GM12878 (cell line): ENCODE results near the gene RPGRIP1. TPM values are rescaled to one million over a fixed set of nuclear protein-coding genes. Genes with fewer than 3 reads are reported as not detected.

ENCODE experiments used
- ATAC-seq: fragments of 200-7000 bp; cut with Tn5 transposase; 3 replicates; pipeline ENCODE4 v1.9.1; 2020; ENCODE audit warnings: mild to moderate bottlenecking, moderate library complexity
- BruUV-seq: library from RNA; stranded (reverse); fragments of 400-500 nt; replicated peaks from 2 replicates; lab custom pipeline; 2021; lab: Mats Ljungman, UMichigan
- CTCF ChIA-PET: fragments of 300-600 bp; sonication (Branson Sonifier 250); formaldehyde crosslinking; extraction: SDS; loops from one replicate; lab custom pipeline; 2021; ENCODE audit warnings: inconsistent platforms; lab: Yijun Ruan, JAX
- POLR2A ChIA-PET: fragments of 350-600 bp; formaldehyde crosslinking; extraction: SDS; loops from one replicate; lab custom pipeline; 2021; ENCODE audit warnings: inconsistent platforms; lab: Charles Lee
- RAD21 ChIA-PET: fragments of 300-600 bp; sonication (Branson Sonifier 250); formaldehyde crosslinking; loops from one replicate; lab custom pipeline; 2023; ENCODE audit warnings: antibody characterized with exemption; ENCODE audit not compliant: unreplicated experiment; lab: Charles Lee
- SMC1A ChIA-PET: fragments of 300-600 bp; sonication (Branson Sonifier 250); formaldehyde crosslinking; loops from one replicate; lab custom pipeline; 2023; ENCODE audit not compliant: unreplicated experiment, uncharacterized antibody; lab: Charles Lee
- DNase-seq: peaks from one replicate; pipeline ENCODE4 v3.0.0-alpha.2; 2011; ENCODE audit warnings: low read depth, low spot score
- FAIRE-seq: peaks from 3 replicates; lab custom pipeline; 2011; peaks lifted over from hg19 to GRCh38; lab: Jason Lieb, UNC
- H2AFZ ChIP-seq: 2 replicates; pipeline ENCODE4 v1.6.0; 2011; ENCODE audit warnings: low read depth, low read length, control low read depth; ENCODE audit not compliant: control insufficient read depth
- H3K27ac ChIP-seq: 2 replicates; pipeline ENCODE4 v1.5.1; 2011; ENCODE audit warnings: control low read depth; ENCODE audit not compliant: control insufficient read depth, insufficient read depth
- H3K27me3 ChIP-seq, 2 experiments: replicated peaks in 1 of 2; 2 replicates each; pipeline versions ENCODE4 v1.6.0 to v1.6.1; 2011; ENCODE audit warnings: low read length in 1 of 2; ENCODE audit not compliant: control insufficient read depth in 2 of 2, insufficient read depth in 2 of 2
- H3K36me3 ChIP-seq, 2 experiments: 2 replicates each; pipeline ENCODE4 v1.5.1; 2011; ENCODE audit warnings: low read length in 1 of 2; ENCODE audit not compliant: control insufficient read depth in 2 of 2, insufficient read depth in 2 of 2
- H3K4me1 ChIP-seq: 2 replicates; pipeline ENCODE4 v1.6.1; 2011; ENCODE audit warnings: mild to moderate bottlenecking, low read length, moderate library complexity, mixed read lengths; ENCODE audit not compliant: control insufficient read depth, insufficient read depth
- H3K4me2 ChIP-seq: 2 replicates; pipeline ENCODE4 v1.6.0; 2011; ENCODE audit warnings: control low read depth; ENCODE audit not compliant: control insufficient read depth, insufficient read depth
- H3K4me3 ChIP-seq: fragments of 200-600 bp; sonication (generic); 2 replicates; pipeline ENCODE4 v1.5.1; 2016
- H3K79me2 ChIP-seq: 2 replicates; pipeline ENCODE4 v1.6.0; 2011; ENCODE audit warnings: low read length; ENCODE audit not compliant: control insufficient read depth, insufficient read depth
- H3K9ac ChIP-seq: 2 replicates; pipeline ENCODE4 v1.8.0; 2011; ENCODE audit warnings: low read length, control low read depth, mixed read lengths; ENCODE audit not compliant: control insufficient read depth, insufficient read depth
- H3K9me3 ChIP-seq: replicated peaks from 3 replicates; pipeline ENCODE4 v1.5.1; 2011; ENCODE audit warnings: mild to moderate bottlenecking, low read length; ENCODE audit not compliant: control insufficient read depth, insufficient read depth
- H4K20me1 ChIP-seq: 2 replicates; pipeline ENCODE4 v1.6.0; 2011; ENCODE audit not compliant: control insufficient read depth, insufficient read depth
- CEBPZ ChIP-seq: fragments of 150-350 bp; IDR thresholded peaks from 2 replicates; pipeline ENCODE4 v1.6.1; 2016; ENCODE audit warnings: low read depth, low read length
- ELK1 ChIP-seq: IDR thresholded peaks from 2 replicates; pipeline ENCODE4 v1.6.1; 2012; ENCODE audit warnings: low read depth, low read length, improper control_type of control experiment
- HDAC6 ChIP-seq: fragments of 200-600 bp; sonication (generic); IDR thresholded peaks from one replicate; pipeline ENCODE4 v1.8.0; 2017; ENCODE audit warnings: antibody characterized with exemption; ENCODE audit not compliant: unreplicated experiment
- MLLT1 ChIP-seq: fragments of 450-650 bp; IDR thresholded peaks from 2 replicates; pipeline ENCODE4 v1.6.1; 2016; ENCODE audit warnings: mild to moderate bottlenecking
- MXI1 ChIP-seq: fragments of 150-350 bp; IDR thresholded peaks from 2 replicates; pipeline ENCODE4 v1.6.1; 2011; ENCODE audit warnings: low read depth, mild to moderate bottlenecking, inconsistent platforms, low read length, improper control_type of control experiment
- MYB ChIP-seq: fragments of 150-350 bp; IDR thresholded peaks from 2 replicates; pipeline ENCODE4 v1.6.1; 2014; ENCODE audit warnings: mild to moderate bottlenecking, low read depth, low read length, borderline replicate concordance
- NKRF ChIP-seq: fragments of 450-650 bp; conservative IDR thresholded peaks from 2 replicates; pipeline ENCODE4 v1.6.1; 2017; ENCODE audit warnings: mild to moderate bottlenecking, moderate library complexity
- PML ChIP-seq: IDR thresholded peaks from 2 replicates; pipeline ENCODE4 v1.6.1; 2012; ENCODE audit warnings: low read length, inconsistent platforms
- RBBP5 ChIP-seq: fragments of 200-600 bp; sonication (generic); conservative IDR thresholded peaks from 2 replicates; pipeline ENCODE4 v1.6.1; 2016
- RELB ChIP-seq: fragments of 450-650 bp; IDR thresholded peaks from 2 replicates; pipeline ENCODE4 v1.6.1; 2017; ENCODE audit warnings: low read depth, mild to moderate bottlenecking, moderate library complexity
- YY1 ChIP-seq: IDR thresholded peaks from 2 replicates; pipeline ENCODE4 v1.6.1; 2011; ENCODE audit warnings: low read depth, mild to moderate bottlenecking, low read length
- ZNF274 ChIP-seq: IDR thresholded peaks from one replicate; pipeline ENCODE4 v1.8.0; 2011; ENCODE audit not compliant: insufficient read length, insufficient read depth
- WGBS: methylation state at CpG from one replicate; pipeline ENCODE4 v1.1.6; 2016; ENCODE audit warnings: low lambda C conversion rate; ENCODE audit not compliant: insufficient replicate concordance, insufficient coverage; ENCODE audit errors: missing lambda C conversion rate; 5-methylcytosine and 5-hydroxymethylcytosine counted together
- in situ Hi-C: fragments of 300-500 bp; cut with MboI; formaldehyde crosslinking; loops from 9 replicates; pipeline ENCODE4 v1.14.3; 2018; ENCODE audit warnings: mixed read lengths
- intact Hi-C: fragments of 100-400 bp; cut with micrococcal nuclease; formaldehyde crosslinking; loops from one replicate; pipeline ENCODE4 v1.14.2; 2022; ENCODE audit not compliant: unreplicated experiment
- polyA plus RNA-seq, 11 experiments: library from polyadenylated mRNA; depleted of rRNA in 4 of 11; unstranded in 6 of 11; stranded (reverse) in 5 of 11; fragments of >200 nt; fragmentation: Nextera tagmentation in 4 of 11; fragmentation: Illumina TruSeq in 1 of 11; extraction: Ambion mirVana in 4 of 11; extraction: Trizol in 1 of 11; gene quantifications; 1 replicate in 1 of 11; 2 replicates in 10 of 11; pipeline versions ENCODE4 v1.2.1 to v1.2.3, GENCODE V29; 2011 to 2016; ENCODE audit warnings: inconsistent platforms in 2 of 11, missing spikeins in 2 of 11, low read depth in 1 of 11
- total RNA-seq, 4 experiments: library from RNA; depleted of rRNA in 3 of 4; stranded (reverse); fragments of >200 nt in 3 of 4; fragmentation: Illumina TruSeq in 1 of 4; extraction: Trizol in 1 of 4; gene quantifications; 2 replicates each; pipeline versions ENCODE4 v1.2.1 to v1.2.3, GENCODE V29; 2013 to 2021

Gene RPGRIP1
- total and polyA plus RNA-seq, 10 of the 15 experiments (the other 5 are each of a cell fraction or from before 2014, with no cell fraction given): 0.07 to 1.1 (median 0.30) TPM; not detected in 1

- Histone ChIP-seq H3K27me3 (no peaks in the 10 kb centered on the region), H4K20me1 (peaks cover 13% of the 10 kb centered on the region), H3K36me3 (peaks cover 2 to 19% of the 10 kb centered on the region in 2 experiments; a peak in 3 of 4 replicates), H3K4me3 (peak overlapping the region; percentile 98), H2AFZ (no peak overlapping the region), H3K27ac (peak overlapping the region; percentile 100), H3K9ac (peak overlapping the region; percentile 100), H3K4me2 (peak overlapping the region; percentile 39; the same call in 1 of the 2 replicates), H3K79me2 (peaks cover 62% of the 10 kb centered on the region), H3K9me3 (no peaks in the 10 kb centered on the region), H3K4me1 (peaks cover 24% of the 10 kb centered on the region)
- in situ Hi-C loops: no loop called here
- ChIA-PET RAD21 (interaction anchor here (0.8 to 1.0 kb wide), 3 partner anchors 12 to 40 kb away, joined by 3 to 4 read pairs (median 3); no protein-coding TSS in a partner anchor), POLR2A (interaction anchor here (1.0 to 1.9 kb wide), 6 partner anchors 13 to 169 kb away, joined by 3 to 7 read pairs (median 4); no protein-coding TSS in a partner anchor), CTCF (interaction anchor here (1.0 to 1.7 kb wide), 3 partner anchors 10 to 26 kb away, joined by 3 to 4 read pairs (median 3); no protein-coding TSS in a partner anchor), SMC1A (interaction anchor here (0.6 to 2.1 kb wide), 5 partner anchors 13 to 116 kb away, joined by 3 to 7 read pairs (median 3); partner anchors contain the start of gene SUPT16H)
- ATAC-seq (no peak), FAIRE-seq (no peak), DNase-seq (no peak)
- BruUV-seq: no TSS peak
- WGBS: under 1% methylated on average over 16 of the region's 16 CpGs
- intact Hi-C loops: loop anchor here (10.0 kb wide), 1 partner anchor 117 kb away; the partner anchor contains the start of gene SUPT16H
- TF ChIP-seq MXI1: no peak
- no peak for TF ChIP-seq YY1
- no peak for TF ChIP-seq PML
- TF ChIP-seq RBBP5: no peak
- no peak for TF ChIP-seq RELB
- no peak for TF ChIP-seq ZNF274
- TF ChIP-seq CEBPZ: no peak
- no peak for TF ChIP-seq HDAC6
- TF ChIP-seq MYB: no peak
- TF ChIP-seq NKRF: 0 out of 2 replicates have a peak, but pooled peaks have one; percentile 12
- 0 out of 2 replicates have a peak, but pooled peaks have one; percentile 42 for TF ChIP-seq MLLT1
- TF ChIP-seq ELK1: no peak
These were observed 11.8 kb upstream of the RPGRIP1 start for GRCh38 chr14:21267886-21268616.
